Measurements from ENCODE around the gene PMVK. TPM values are rescaled to one million over a fixed set of nuclear protein-coding genes. Genes with fewer than 3 reads are reported as not detected.

Gene PMVK
- total RNA-seq, 1 donor from 2014 or later = 47.4 TPM

DNA sequence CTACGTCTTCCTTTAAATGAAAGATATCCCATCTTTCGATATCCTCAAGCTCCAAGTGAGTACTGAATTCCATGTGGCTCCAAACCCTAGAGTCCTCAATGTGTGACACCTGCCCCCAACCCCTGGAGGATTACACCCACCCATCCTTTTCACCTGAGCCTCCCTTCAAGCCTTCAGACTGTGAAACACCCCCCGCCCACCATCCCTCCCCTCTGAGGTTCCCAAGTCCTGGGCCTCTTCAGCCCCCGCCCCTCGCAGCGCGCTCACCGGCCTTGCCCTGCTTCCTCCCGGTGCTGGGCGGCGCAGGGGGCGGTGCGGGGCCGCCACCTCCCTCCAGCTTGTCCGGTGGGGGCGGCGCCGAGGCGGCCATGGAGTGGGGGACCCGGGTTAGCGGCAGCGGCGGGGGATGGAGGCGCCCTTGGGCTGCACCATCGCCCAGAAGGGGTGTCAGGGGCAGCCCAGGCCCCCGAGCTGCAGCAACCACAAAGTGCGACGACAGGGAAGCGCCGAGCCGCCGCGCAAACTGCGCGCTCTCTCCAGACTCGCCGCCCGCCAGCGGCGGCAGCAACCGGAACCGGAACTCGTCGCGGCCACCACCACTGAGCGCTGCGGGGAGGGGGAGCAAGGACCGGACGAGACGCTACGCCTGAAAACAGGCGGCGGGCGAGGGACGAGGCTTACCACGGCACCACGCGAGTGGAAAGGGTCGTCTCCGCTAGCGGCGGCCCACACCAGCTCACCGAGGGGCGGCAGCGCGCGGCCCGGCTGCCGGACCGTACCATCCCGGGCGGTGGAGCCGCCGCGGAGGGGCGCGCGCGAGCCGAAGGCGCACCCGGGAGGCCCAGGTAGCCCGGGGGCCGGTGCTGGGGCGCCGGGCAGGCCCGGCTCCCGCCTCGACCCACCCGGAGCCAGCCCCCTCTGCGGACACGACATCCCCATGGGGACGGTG is 25.0 kb upstream of the PMVK start, which contains the start of gene PYGO2:
Gene PYGO2, minus strand, starts transcription at position 576 of the 949 bp plus-strand sequence. Its CDS starts 206 bp downstream, at position 370.
- intact Hi-C loops (cut with micrococcal nuclease) = loop anchor here (1.0 kb wide), 4 partner anchors 13 to 56 kb away; partner anchors contain the start of gene CKS1B
- no peaks in the 10 kb centered on the region for H3K27me3 Mint-ChIP-seq
- peak within 1 kb of the TSS; percentile 89 for H3K27ac Mint-ChIP-seq
- peaks cover 36% of the 10 kb centered on the region for H3K36me3 Mint-ChIP-seq (ENCODE audit: low read depth)
- DNase-seq = peak; percentile 96
- peaks cover 27% of the 10 kb centered on the region for H3K4me1 Mint-ChIP-seq
- no peaks in the 10 kb centered on the region for H3K9me3 Mint-ChIP-seq
- H3K4me3 Mint-ChIP-seq = peak within 1 kb of the TSS; percentile 96

DNA sequence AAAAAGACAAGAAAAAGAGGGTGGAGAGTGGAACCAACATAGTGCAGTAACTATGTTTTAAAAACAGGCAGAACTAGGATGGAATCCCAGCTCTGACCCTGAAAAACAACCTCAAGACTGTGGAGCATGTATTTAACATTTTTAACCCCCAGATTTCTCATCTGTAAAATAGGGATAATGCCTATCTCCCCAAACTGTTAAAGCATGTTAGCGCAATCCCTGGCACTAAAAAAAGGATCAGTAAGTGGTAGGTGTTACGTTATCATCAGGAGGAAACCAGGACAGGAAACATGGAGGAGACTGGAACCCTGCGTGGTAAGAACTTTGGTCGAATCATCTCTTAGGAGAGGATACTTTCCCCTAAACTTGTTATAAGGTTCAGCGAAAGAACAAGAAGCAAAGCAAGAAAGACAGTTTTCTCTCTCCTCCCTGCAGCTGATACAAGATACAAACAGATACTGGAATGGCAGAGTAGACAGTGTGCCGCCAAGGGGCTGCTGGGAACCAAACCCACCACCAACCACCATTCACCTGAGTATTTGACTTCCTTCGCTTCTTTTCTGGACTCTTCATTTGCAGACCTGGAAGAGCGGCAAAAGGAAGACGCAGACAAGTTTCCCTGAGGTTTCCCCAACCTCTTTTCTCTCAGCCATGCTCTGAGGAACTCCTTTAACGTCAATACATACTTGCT is 24.1 kb upstream of the PMVK start:
- Mint-ChIP-seq H3K27ac (peak overlapping the region; percentile 89), H3K36me3 (ENCODE audit: low read depth) (peaks cover 31% of the 10 kb centered on the region), H3K4me1 (peaks cover 34% of the 10 kb centered on the region), H3K4me3 (peak overlapping the region; percentile 96), H3K9me3 (no peaks in the 10 kb centered on the region), H3K27me3 (no peaks in the 10 kb centered on the region)
- intact Hi-C loops (cut with micrococcal nuclease) = loop anchor here (1.0 kb wide), 4 partner anchors 14 to 57 kb away; partner anchors contain the start of gene CKS1B
- no peak for DNase-seq

DNA sequence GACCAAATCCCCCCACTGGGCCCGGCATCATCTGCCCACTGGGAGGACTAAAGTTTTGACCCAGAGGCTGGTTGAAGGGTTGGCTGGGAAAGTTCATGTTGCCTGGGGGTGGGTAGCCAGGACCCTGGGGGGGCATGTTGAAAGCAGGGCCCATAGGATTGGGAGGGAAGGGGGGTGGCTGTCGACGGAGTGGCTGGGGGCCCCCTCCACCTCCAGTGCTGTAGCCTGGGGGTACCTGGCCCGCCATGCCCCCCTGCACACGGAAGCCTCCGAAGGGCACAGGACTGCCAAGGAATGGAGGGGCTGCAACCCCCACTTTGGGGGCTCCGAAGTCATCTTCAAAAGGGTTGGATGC is 22.9 kb upstream of the PMVK start:
- Mint-ChIP-seq H3K27ac (no peak overlapping the region), H3K36me3 (ENCODE audit: low read depth) (peaks cover 26% of the 10 kb centered on the region), H3K27me3 (no peaks in the 10 kb centered on the region), H3K4me1 (peaks cover 46% of the 10 kb centered on the region), H3K4me3 (peak overlapping the region; percentile 47), H3K9me3 (no peaks in the 10 kb centered on the region)
- DNase-seq = no peak
- intact Hi-C loops (cut with micrococcal nuclease) = no loop called here

DNA sequence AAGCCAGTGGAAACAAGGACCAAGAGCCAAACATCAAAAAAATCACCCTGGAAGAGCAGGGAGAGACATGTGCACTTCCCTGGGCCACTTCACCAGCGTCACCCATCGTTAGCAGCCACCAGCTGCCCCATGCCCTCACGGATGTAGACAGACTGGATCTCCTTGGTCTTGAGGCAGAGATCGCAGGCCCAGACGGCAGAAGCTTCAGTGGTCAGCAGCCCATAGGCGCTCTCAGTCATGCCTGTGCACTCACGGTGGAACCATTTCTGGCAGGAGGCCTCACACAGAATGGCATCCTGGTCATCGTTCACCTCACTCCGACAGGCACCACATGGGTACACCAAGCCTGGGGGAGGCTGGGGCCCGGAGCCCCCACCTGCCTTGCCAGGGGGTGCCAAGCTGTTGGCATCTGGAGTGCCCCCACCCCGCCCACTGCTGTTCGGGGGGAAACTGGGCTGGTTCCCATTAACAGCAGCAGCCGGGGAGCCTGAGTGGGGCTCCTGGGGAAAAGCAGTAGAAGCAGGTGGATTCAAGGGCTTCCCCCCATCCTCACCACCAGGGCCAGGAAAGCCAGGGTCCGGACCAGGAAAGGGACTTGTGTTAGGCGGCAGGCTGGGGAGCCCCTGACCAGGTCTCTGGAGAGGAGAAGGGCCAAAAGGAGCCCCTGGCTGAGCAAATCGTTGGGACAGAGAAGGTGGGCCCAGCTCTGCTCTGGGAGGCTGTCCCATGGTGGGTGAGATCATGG is 22.3 kb upstream of the PMVK start:
- Mint-ChIP-seq H3K4me1 (peaks cover 50% of the 10 kb centered on the region), H3K4me3 (peak overlapping the region; percentile 8), H3K9me3 (no peaks in the 10 kb centered on the region), H3K27ac (peak overlapping the region; percentile 37), H3K36me3 (ENCODE audit: low read depth) (peaks cover 26% of the 10 kb centered on the region), H3K27me3 (no peaks in the 10 kb centered on the region)
- intact Hi-C loops (cut with micrococcal nuclease) = no loop called here
- DNase-seq = no peak

DNA sequence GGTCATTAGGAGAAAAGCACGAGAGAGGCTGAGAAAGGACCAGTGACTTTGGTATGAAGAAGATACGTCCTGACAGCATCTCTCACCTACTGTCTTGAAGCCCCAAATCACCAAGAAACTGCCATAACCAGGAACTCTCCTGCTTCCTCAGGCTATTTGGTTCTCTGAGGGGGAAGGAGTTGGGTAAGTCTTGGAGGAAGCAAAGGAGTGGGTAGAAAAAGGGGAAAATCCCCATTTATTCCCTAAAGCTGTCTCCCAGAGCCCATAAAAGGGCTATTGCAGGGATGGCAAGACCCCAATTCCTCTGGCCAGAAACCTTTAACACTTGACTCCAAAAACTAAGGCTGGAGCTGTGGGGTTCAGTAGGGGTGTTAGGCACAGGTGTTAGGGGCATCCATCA is 21.5 kb upstream of the PMVK start:
- no peak overlapping the region for H3K4me3 Mint-ChIP-seq
- peak overlapping the region; percentile 37 for H3K27ac Mint-ChIP-seq
- H3K9me3 Mint-ChIP-seq = no peaks in the 10 kb centered on the region
- peaks cover 21% of the 10 kb centered on the region for H3K36me3 Mint-ChIP-seq (ENCODE audit: low read depth)
- no peaks in the 10 kb centered on the region for H3K27me3 Mint-ChIP-seq
- no peak for DNase-seq
- intact Hi-C loops (cut with micrococcal nuclease) = no loop called here
- peaks cover 52% of the 10 kb centered on the region for H3K4me1 Mint-ChIP-seq

DNA sequence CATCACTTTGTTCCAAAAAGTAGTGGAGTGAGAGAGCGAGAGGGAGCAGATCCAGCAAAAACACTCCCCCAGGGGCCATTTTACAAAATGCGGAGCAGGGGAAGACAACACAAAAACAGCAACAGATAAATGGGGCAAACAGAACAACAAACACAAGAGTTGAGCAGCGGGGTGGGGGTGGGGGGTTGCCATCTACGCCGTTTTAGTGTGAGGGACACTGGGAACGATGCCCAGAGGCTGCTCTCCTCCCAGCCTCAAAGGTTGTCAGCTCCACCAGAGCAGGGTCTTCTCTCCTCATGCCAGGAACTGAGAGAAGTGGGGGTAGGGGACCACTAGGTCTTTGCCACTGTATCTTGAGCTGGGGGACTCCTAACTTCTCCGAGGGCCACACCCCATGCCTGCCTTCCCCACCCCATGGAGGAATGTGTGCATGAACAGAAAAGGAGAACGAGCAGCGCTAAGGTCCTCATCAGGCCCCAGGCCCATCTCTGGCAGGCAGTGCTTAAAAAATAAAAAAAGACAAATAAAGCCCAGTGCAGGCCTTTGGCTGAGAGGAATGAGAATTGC is 20.7 kb upstream of the PMVK start:
- intact Hi-C loops (cut with micrococcal nuclease) = no loop called here
- Mint-ChIP-seq H3K9me3 (no peaks in the 10 kb centered on the region), H3K4me3 (no peak overlapping the region), H3K27me3 (no peaks in the 10 kb centered on the region), H3K36me3 (ENCODE audit: low read depth) (peaks cover 21% of the 10 kb centered on the region), H3K4me1 (peaks cover 56% of the 10 kb centered on the region), H3K27ac (peak overlapping the region; percentile 96)
- peak; percentile 59 for DNase-seq

DNA sequence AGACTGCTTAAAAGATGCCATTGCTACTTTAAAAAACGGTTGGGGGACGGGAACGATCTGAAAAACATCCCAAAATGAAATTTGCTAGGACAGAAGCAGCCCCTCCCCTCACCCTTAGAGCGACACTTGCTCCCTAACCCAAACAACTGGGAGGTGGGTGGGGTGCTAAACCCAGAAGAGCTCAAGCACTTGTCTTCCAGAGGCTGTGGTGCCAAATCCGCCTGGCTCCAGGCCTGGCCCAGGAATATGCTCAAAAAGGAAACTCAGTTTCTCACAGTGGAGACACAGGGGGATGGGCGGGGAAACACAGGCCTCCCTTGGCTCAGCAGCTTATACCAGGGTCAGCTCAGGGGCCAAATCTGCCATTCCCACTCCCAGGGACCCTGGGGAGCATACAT is 20.0 kb upstream of the PMVK start:
- peak overlapping the region; percentile 96 for H3K27ac Mint-ChIP-seq
- H3K4me1 Mint-ChIP-seq = peaks cover 62% of the 10 kb centered on the region
- intact Hi-C loops (cut with micrococcal nuclease) = loop anchor here (1.0 kb wide), 2 partner anchors 18 to 44 kb away; partner anchors contain the start of gene CKS1B
- peaks cover 19% of the 10 kb centered on the region for H3K36me3 Mint-ChIP-seq (ENCODE audit: low read depth)
- no peaks in the 10 kb centered on the region for H3K9me3 Mint-ChIP-seq
- no peaks in the 10 kb centered on the region for H3K27me3 Mint-ChIP-seq
- no peak for DNase-seq
- H3K4me3 Mint-ChIP-seq = peak overlapping the region; percentile 87

DNA sequence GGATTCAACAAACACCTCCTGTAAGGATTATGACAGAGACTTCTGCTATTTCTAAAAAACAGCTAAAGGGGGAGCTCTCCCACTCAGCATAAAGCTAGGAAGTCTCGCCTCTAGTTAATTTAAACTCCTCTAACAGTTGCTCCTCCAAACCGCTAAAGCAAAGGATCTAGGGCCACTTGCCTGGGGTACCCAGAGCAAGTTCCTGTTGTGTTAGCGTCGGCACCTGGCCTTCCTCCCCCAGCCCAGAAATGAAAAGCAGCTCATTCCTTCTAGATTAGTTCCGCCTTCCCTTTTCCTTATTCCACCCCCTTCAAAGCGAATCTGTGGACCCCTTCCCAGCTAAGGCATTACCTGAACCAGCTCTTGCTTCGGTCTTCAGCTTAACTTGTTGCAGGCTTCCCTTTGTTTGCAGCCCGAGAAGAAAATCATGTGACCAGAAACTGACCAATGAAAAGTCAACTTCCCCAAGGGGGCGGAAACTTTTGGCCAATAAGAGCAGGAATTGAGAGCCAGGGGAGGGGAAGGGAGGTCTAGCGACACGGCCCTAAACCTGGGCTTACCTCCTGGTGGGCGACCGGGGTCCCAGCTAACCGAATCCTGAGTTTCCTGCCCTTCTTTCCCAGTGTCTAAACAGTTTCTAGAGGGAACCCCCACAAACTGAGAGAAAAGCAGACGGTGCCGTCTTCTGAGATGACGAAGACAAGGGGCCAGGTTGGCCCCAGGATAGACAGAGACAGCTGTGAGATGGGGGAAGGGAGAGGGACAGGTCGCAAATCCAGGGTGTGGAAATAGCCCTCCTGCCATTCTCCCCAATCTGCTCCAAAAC is 19.4 kb upstream of the PMVK start, which contains the start of gene PBXIP1:
Gene PBXIP1, minus strand, starts transcription at position 382 of the 826 bp plus-strand sequence. CDS start 2,378 bp downstream, outside the sequence.
- peak; percentile 97 for DNase-seq
- no peaks in the 10 kb centered on the region for H3K27me3 Mint-ChIP-seq
- peak within 1 kb of the TSS; percentile 87 for H3K4me3 Mint-ChIP-seq
- intact Hi-C loops (cut with micrococcal nuclease) = loop anchor here (1.0 kb wide), 5 partner anchors 18 to 397 kb away; partner anchors contain the start of genes CKS1B and EFNA4
- peak within 1 kb of the TSS; percentile 96 for H3K27ac Mint-ChIP-seq
- H3K9me3 Mint-ChIP-seq = no peaks in the 10 kb centered on the region
- peaks cover 23% of the 10 kb centered on the region for H3K36me3 Mint-ChIP-seq (ENCODE audit: low read depth)
- peaks cover 63% of the 10 kb centered on the region for H3K4me1 Mint-ChIP-seq

DNA sequence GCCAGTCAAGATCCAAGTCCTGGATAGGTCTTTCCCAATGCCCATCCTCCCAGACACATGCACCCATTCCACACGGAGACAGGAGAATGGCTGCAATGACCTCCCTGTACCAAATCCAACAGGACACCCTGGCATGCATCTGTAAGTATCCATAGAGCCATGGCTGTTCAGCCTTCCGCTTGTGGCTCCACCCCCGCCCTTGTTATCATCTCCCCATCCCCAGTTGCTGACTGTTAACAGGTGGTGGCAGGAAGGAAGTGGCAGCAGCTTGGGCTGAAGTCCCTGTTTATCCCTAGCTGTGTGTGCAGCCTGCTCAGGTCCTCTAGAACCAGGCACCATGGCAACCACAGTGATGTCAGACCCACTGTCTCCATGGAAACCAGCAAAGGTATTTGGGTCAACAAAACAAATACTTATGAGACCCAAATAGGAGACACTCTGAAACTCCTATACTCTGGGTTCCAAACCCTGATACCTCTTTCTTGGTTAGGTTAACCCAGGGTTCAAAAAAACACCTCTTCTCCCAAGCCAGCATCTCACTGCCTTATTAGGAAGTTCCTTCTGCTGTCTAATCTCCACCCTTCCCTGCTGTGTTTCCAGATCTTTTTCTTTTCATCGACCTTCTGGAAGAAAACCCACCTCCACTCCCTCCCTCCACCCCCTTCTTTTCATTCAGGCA is 18.7 kb upstream of the PMVK start:
- peaks cover 64% of the 10 kb centered on the region for H3K4me1 Mint-ChIP-seq
- H3K27me3 Mint-ChIP-seq = no peaks in the 10 kb centered on the region

DNA sequence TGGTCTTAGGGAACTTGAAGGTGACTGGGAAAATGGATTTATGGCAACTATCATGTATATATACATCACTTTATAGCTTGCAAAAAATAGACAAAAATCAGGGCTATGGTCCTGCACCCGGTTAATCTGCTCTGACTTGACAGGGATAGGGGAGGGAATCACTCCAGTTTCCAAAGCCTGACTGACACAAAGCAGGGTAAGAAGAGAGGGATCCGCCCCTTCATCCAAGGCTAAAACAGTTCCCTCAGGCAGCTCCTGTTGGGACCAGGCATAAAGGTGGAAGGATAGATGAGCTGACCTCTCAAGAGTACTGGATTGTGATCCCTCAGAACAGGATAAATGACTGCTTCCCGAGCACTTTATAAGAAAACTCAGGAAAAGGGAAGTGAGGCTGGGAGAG is 18.0 kb upstream of the PMVK start:
- DNase-seq = no peak
- intact Hi-C loops (cut with micrococcal nuclease) = no loop called here
- Mint-ChIP-seq H3K36me3 (ENCODE audit: low read depth) (peaks cover 27% of the 10 kb centered on the region), H3K4me3 (peak overlapping the region; percentile 87), H3K27me3 (no peaks in the 10 kb centered on the region), H3K9me3 (no peaks in the 10 kb centered on the region), H3K27ac (peak overlapping the region; percentile 96), H3K4me1 (peaks cover 64% of the 10 kb centered on the region)

More for the DNA sequence above, 18.7 kb upstream of the PMVK start:
- H3K36me3 Mint-ChIP-seq (ENCODE audit: low read depth) = peaks cover 29% of the 10 kb centered on the region
- intact Hi-C loops (cut with micrococcal nuclease) = loop anchor here (1.0 kb wide), 3 partner anchors 18 to 396 kb away; partner anchors contain the start of gene EFNA4
- H3K4me3 Mint-ChIP-seq = peak overlapping the region; percentile 87
- DNase-seq = peak; percentile 98
- peak overlapping the region; percentile 96 for H3K27ac Mint-ChIP-seq
- H3K9me3 Mint-ChIP-seq = no peaks in the 10 kb centered on the region

DNA sequence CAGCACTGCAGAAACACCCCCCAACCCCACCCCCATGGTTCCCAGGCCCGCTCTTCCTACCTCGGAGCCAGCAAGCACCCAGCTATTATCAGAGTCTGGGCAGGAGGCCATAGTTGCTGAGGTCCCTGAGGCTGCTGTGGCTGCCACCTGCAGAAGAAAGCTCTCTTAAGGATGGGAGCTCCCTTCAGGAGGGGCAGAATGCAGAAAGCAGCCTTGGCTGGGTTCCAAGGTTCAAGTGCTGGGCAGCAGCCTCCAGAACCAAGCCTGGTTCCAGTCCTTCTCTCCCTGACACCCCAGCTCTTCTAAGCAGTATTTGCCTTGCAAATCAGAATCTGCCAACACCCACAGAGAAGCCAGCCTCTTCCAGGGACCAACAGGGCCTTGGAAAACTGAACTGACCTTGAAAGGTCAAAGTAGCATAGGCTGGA is 17.1 kb upstream of the PMVK start:
- Mint-ChIP-seq H3K9me3 (no peaks in the 10 kb centered on the region), H3K27ac (peak overlapping the region; percentile 96), H3K27me3 (no peaks in the 10 kb centered on the region), H3K4me3 (peak overlapping the region; percentile 87), H3K36me3 (ENCODE audit: low read depth) (peaks cover 26% of the 10 kb centered on the region), H3K4me1 (peaks cover 66% of the 10 kb centered on the region)
- DNase-seq = no peak
- intact Hi-C loops (cut with micrococcal nuclease) = no loop called here

DNA sequence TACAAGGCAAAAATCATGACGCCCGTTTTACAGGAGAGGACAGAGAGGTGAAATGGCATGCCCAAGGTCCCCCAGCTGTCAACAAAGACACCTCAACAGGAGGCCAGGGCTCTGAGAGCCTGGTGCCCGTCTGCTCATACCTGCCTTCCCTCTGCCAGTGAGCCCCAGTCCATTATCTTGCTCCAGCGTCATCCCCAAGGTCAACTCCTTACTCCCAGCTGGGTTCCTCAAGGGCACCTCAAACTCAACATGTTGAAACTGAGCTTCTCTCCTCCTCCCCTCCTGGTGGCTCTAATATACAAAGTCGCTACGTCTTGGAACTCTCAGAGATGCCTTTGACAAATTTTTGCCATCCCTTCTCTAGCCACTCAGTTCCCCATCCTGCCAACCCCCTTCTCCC is 16.1 kb upstream of the PMVK start:
- H3K27me3 Mint-ChIP-seq = no peaks in the 10 kb centered on the region
- intact Hi-C loops (cut with micrococcal nuclease) = no loop called here
- DNase-seq = peak; percentile 66
- peak overlapping the region; percentile 87 for H3K4me3 Mint-ChIP-seq
- H3K9me3 Mint-ChIP-seq = no peaks in the 10 kb centered on the region
- peaks cover 27% of the 10 kb centered on the region for H3K36me3 Mint-ChIP-seq (ENCODE audit: low read depth)
- peak overlapping the region; percentile 96 for H3K27ac Mint-ChIP-seq
- peaks cover 64% of the 10 kb centered on the region for H3K4me1 Mint-ChIP-seq

Measured in activated CD4-positive, alpha-beta T cell treated with anti-CD3 and anti-CD28 coated beads, Interleukin-2, amount 10 ng/mL, durations not matched to agents 24 days and 14 days (primary cell).